HG02840 (cell line): ENCODE results near the gene ZNF484.
"Not testable (repeated sequence)": the region's sequence is repeated elsewhere in the genome, so short reads cannot be mapped to it uniquely, and the experiment has no call there.

Experiments used
- ATAC-seq: cut with Tn5 transposase; IDR thresholded peaks from one replicate; pipeline ENCODE4 v1.9.1; 2021; ENCODE audit warnings: mild to moderate bottlenecking, moderate library complexity, moderate number of reproducible peaks; ENCODE audit not compliant: unreplicated experiment, low FRiP score

The ZNF484 gene

GRCh38 chr9:92877531-92878430 is at the start of gene ZNF484:
Gene ZNF484, minus strand, starts transcription at chr9:92878038. Its CDS starts 3,009 bp downstream, at chr9:92875029.
- ATAC-seq, result peak; percentile 98

GRCh38 chr9:92920437-92920836 is 42.6 kb upstream of the ZNF484 start:
- no peak for ATAC-seq

GRCh38 chr9:92917176-92917800 is 39.5 kb upstream of the ZNF484 start:
- no peak for ATAC-seq

GRCh38 chr9:92911511-92912475 is 34.0 kb upstream of the ZNF484 start:
- no peak for ATAC-seq

GRCh38 chr9:92905137-92905536 is 27.3 kb upstream of the ZNF484 start:
- not testable (repeated sequence) for ATAC-seq

- no peak for ATAC-seq
These were observed 19.5 kb upstream of the ZNF484 start for GRCh38 chr9:92897323-92897722.

GRCh38 chr9:92895812-92896436 is 18.1 kb upstream of the ZNF484 start:
- ATAC-seq, result no peak

- no peak for ATAC-seq
These were observed 17.0 kb upstream of the ZNF484 start for GRCh38 chr9:92894711-92895362.

GRCh38 chr9:92893916-92894610 is 16.2 kb upstream of the ZNF484 start:
- not testable (repeated sequence) for ATAC-seq

- ATAC-seq, result not testable (repeated sequence)
These were observed 14.4 kb upstream of the ZNF484 start for GRCh38 chr9:92892276-92892675.

- ATAC-seq, result no peak
These were observed 12.9 kb upstream of the ZNF484 start for GRCh38 chr9:92890761-92891160.

GRCh38 chr9:92887880-92888338 is 10.1 kb upstream of the ZNF484 start:
- no peak for ATAC-seq

GRCh38 chr9:92886846-92887610 is 9.2 kb upstream of the ZNF484 start:
- not testable (repeated sequence) for ATAC-seq

GRCh38 chr9:92883666-92884405 is 6.0 kb upstream of the ZNF484 start:
- ATAC-seq, result not testable (repeated sequence)

GRCh38 chr9:92882276-92882675 is 4.4 kb upstream of the ZNF484 start:
- no peak for ATAC-seq

GRCh38 chr9:92875373-92875772 is 2.5 kb downstream of the ZNF484 start:
- no peak for ATAC-seq

GRCh38 chr9:92870289-92870688 is 7.5 kb downstream of the ZNF484 start:
- no peak for ATAC-seq
